K562 (cell line): Measurements from ENCODE around the gene NTN1. TPM values are rescaled to one million over a fixed set of nuclear protein-coding genes. Genes with fewer than 3 reads are reported as not detected.

Experiments used
- ATAC-seq: fragments of 200-7000 bp; cut with Tn5 transposase; 3 replicates; pipeline ENCODE4 v1.9.1; 2020; ENCODE audit warnings: moderate library complexity
- BruUV-seq: library from RNA; stranded (reverse); fragments of 400-500 nt; replicated peaks from 2 replicates; lab custom pipeline; 2021; lab: Mats Ljungman, UMichigan
- CTCF ChIA-PET: fragments of 300-600 bp; formaldehyde crosslinking; extraction: SDS; loops from one replicate; lab custom pipeline; 2021; ENCODE audit warnings: low intra/inter-chr PET ratio; lab: Yijun Ruan, JAX
- POLR2A ChIA-PET: fragments of 300-600, 350-650 bp; sonication (Branson Sonifier 250); formaldehyde crosslinking; extraction: SDS; loops from one replicate; lab custom pipeline; 2021; ENCODE audit warnings: antibody characterized with exemption, inconsistent platforms; lab: Yijun Ruan, JAX
- DNase-seq, 4 experiments: peaks; one replicate each; pipeline versions ENCODE4 v3.0.0 to v3.0.0-alpha.2; 2011 to 2018; ENCODE audit warnings: low spot score in 3 of 4, mixed read lengths in 3 of 4; ENCODE audit errors: extremely low read depth in 1 of 4
- FAIRE-seq: peaks from 2 replicates; lab custom pipeline; 2011; peaks lifted over from hg19 to GRCh38; lab: Jason Lieb, UNC
- H2AFZ ChIP-seq: 2 replicates; pipeline ENCODE4 v1.6.0; 2011; ENCODE audit warnings: low read depth, low read length, control low read depth, inconsistent platforms
- H3K27ac ChIP-seq: fragments of 200-600 bp; 3 replicates; pipeline ENCODE4 v1.8.0; 2011; ENCODE audit warnings: low read depth, mild to moderate bottlenecking, control low read depth, inconsistent platforms, low read length, moderate library complexity, mixed read lengths; ENCODE audit errors: extremely low read depth
- H3K27me3 ChIP-seq, 2 experiments: fragments of 300-600 bp in 1 of 2; 2 replicates in 1 of 2; 3 replicates in 1 of 2; pipeline versions ENCODE4 v1.6.0 to v1.8.0; 2011; ENCODE audit warnings: inconsistent platforms in 2 of 2, low read length in 2 of 2, mild to moderate bottlenecking in 1 of 2, mixed read lengths in 1 of 2, moderate library complexity in 1 of 2; ENCODE audit not compliant: control insufficient read depth in 2 of 2, insufficient read depth in 2 of 2
- H3K36me3 ChIP-seq: fragments of 300-600 bp; 3 replicates; pipeline ENCODE4 v1.8.0; 2011; ENCODE audit warnings: mild to moderate bottlenecking, low read length, inconsistent platforms; ENCODE audit not compliant: control insufficient read depth, insufficient read depth
- H3K4me1 ChIP-seq, 2 experiments: fragments of 200-600 bp in 1 of 2; replicated peaks in 1 of 2; 2 replicates in 1 of 2; 3 replicates in 1 of 2; pipeline versions ENCODE4 v1.5.1 to v1.8.0; 2011; ENCODE audit warnings: inconsistent platforms in 2 of 2, low read length in 2 of 2, mild to moderate bottlenecking in 1 of 2, mixed read lengths in 1 of 2, moderate library complexity in 1 of 2; ENCODE audit not compliant: control insufficient read depth in 2 of 2, insufficient read depth in 2 of 2
- H3K4me2 ChIP-seq: 2 replicates; pipeline ENCODE4 v1.6.1; 2011; ENCODE audit warnings: low read length, control low read depth, inconsistent platforms, mixed read lengths; ENCODE audit not compliant: insufficient read depth
- H3K4me3 ChIP-seq: fragments of 200-600 bp; sonication (generic), shearing (Covaris generic); 2 replicates; pipeline ENCODE4 v1.5.1; 2016; ENCODE audit warnings: control low read depth, inconsistent platforms
- H3K79me2 ChIP-seq: fragments of 200-600 bp; 3 replicates; pipeline ENCODE4 v1.8.0; 2011; ENCODE audit warnings: low read length, inconsistent platforms; ENCODE audit not compliant: control insufficient read depth, insufficient read depth
- H3K9ac ChIP-seq, 2 experiments: 2 replicates each; pipeline versions ENCODE4 v1.6.0 to v1.6.1; 2011; ENCODE audit warnings: low read depth in 2 of 2, low read length in 2 of 2, control low read depth in 1 of 2, inconsistent platforms in 1 of 2, mild to moderate bottlenecking in 1 of 2, mixed read lengths in 1 of 2; ENCODE audit not compliant: insufficient read depth in 1 of 2
- H3K9me1 ChIP-seq: one replicate; pipeline ENCODE4 v1.6.0; 2011; ENCODE audit warnings: inconsistent platforms, mild to moderate bottlenecking, low read length, moderate library complexity; ENCODE audit not compliant: control insufficient read depth, insufficient read depth
- H3K9me3 ChIP-seq: replicated peaks from 2 replicates; pipeline ENCODE4 v1.5.1; 2011; ENCODE audit warnings: low read depth, low read length, inconsistent platforms; ENCODE audit not compliant: control insufficient read depth, insufficient read depth
- H4K20me1 ChIP-seq: replicated peaks from 2 replicates; pipeline ENCODE4 v1.6.1; 2011; ENCODE audit warnings: low read length, inconsistent platforms, mixed read lengths; ENCODE audit not compliant: control insufficient read depth, insufficient read depth
- CEBPZ ChIP-seq: fragments of 150-350 bp; IDR thresholded peaks from 2 replicates; pipeline ENCODE4 v1.6.1; 2014; ENCODE audit warnings: low read depth, mild to moderate bottlenecking, low read length, borderline replicate concordance
- CHD1 ChIP-seq: fragments of 200-600 bp; sonication (generic); IDR thresholded peaks from one replicate; pipeline ENCODE4 v1.6.1; 2012; ENCODE audit warnings: mild to moderate bottlenecking, moderate library complexity, low read length, inconsistent platforms
- E2F3 ChIP-seq: fragments of 250-450 bp; sonication (Bioruptor Pico); IDR thresholded peaks from 2 replicates; pipeline ENCODE4 v1.4.0; 2020; ENCODE audit warnings: mild to moderate bottlenecking
- MCM5 ChIP-seq: fragments of 450-650 bp; IDR thresholded peaks from 2 replicates; pipeline ENCODE4 v1.6.1; 2016; ENCODE audit warnings: low read depth
- NR2C2 ChIP-seq, 2 experiments: fragments of 200-800 bp in 1 of 2; sonication (Bioruptor generic) in 1 of 2; sonication (generic) in 1 of 2; formaldehyde crosslinking in 1 of 2; IDR thresholded peaks; 2 replicates each; pipeline versions ENCODE4 v1.6.1 to v1.8.0; 2016 to 2022; ENCODE audit warnings: mild to moderate bottlenecking in 1 of 2, missing compliant biosample characterization in 1 of 2, missing genetic modification characterization in 1 of 2, missing genetic modification reagents in 1 of 2
- ZNF518B ChIP-seq: fragments of 250-450 bp; sonication (Bioruptor Pico); IDR thresholded peaks from 2 replicates; pipeline ENCODE4 v1.5.0; 2021; ENCODE audit warnings: mild to moderate bottlenecking, moderate library complexity
- WGBS: fragments of 100-300 bp; shearing (Covaris generic); methylation state at CpG from one replicate; pipeline ENCODE4 v1.1.6; 2016; ENCODE audit warnings: low coverage, mixed read lengths; ENCODE audit not compliant: insufficient coverage; ENCODE audit errors: missing lambda C conversion rate; 5-methylcytosine and 5-hydroxymethylcytosine counted together
- in situ Hi-C: fragments of 300-500 bp; cut with MboI; formaldehyde crosslinking; loops from 4 replicates; pipeline ENCODE4 v1.15.0; 2018; ENCODE audit warnings: inconsistent platforms, mixed read lengths
- intact Hi-C: fragments of 100-400 bp; cut with micrococcal nuclease; formaldehyde crosslinking; loops from 2 replicates; pipeline ENCODE4 v1.14.2; 2022
- polyA plus RNA-seq, 8 experiments: library from polyadenylated mRNA; depleted of rRNA in 4 of 8; stranded (reverse) in 5 of 8; unstranded in 3 of 8; fragments of >200 nt; fragmentation: Nextera tagmentation in 2 of 8; fragmentation: Illumina TruSeq in 1 of 8; extraction: Ambion mirVana in 2 of 8; extraction: Trizol in 1 of 8; gene quantifications; 2 replicates each; pipeline versions ENCODE4 v1.2.1 to v1.2.3, GENCODE V29; 2011 to 2014; ENCODE audit warnings: inconsistent platforms in 1 of 8, missing spikeins in 1 of 8
- total RNA-seq, 7 experiments: library from RNA; depleted of rRNA in 6 of 7; stranded (reverse); fragments of >200 nt in 6 of 7; fragmentation: Illumina TruSeq in 2 of 7; extraction: Trizol in 2 of 7; gene quantifications; 2 replicates each; pipeline versions ENCODE4 v1.2.1 to v1.2.3, GENCODE V29; 2011 to 2021; ENCODE audit warnings: low replicate concordance in 1 of 7

The NTN1 gene
- total and polyA plus RNA-seq, 9 of the 15 experiments (the other 6 are each of a cell fraction or from before 2014, with no cell fraction given) = 0.02 TPM; not detected in 8

- intact Hi-C loops = no loop called here
- H3K9ac ChIP-seq = no peak overlapping the region
- TF ChIP-seq E2F3 (no peak), NR2C2 (CRISPR knock-in tag; IDR thresholded peaks at IDR 0.05) (no peak), NR2C2 (tag; IDR thresholded peaks at IDR 0.05) (no peak), ZNF518B (CRISPR knock-in tag) (no peak), CEBPZ (no peak), CHD1 (no peak), MCM5 (no peak)
- H4K20me1 ChIP-seq = no peaks in the 10 kb centered on the region
- in situ Hi-C loops = no loop called here
- no peak overlapping the region for H3K4me2 ChIP-seq
- no peaks in the 10 kb centered on the region for H3K79me2 ChIP-seq
- POLR2A ChIA-PET = interaction anchor here (0.6 kb wide), 1 partner anchor 36 kb away, joined by 3 read pairs; no protein-coding TSS in a partner anchor
- H3K4me1 ChIP-seq = no peaks in the 10 kb centered on the region
- CTCF ChIA-PET = no interaction called here
- no peak overlapping the region for H2AFZ ChIP-seq
- WGBS = 1% methylated on average over 7 of the region's 7 CpGs
- no peak overlapping the region for H3K27ac ChIP-seq
- H3K27me3 ChIP-seq = peaks cover 2 to 25% of the 10 kb centered on the region in 2 experiments; a peak in 3 of 5 replicates
- DNase-seq (no peak), FAIRE-seq (no peak), ATAC-seq (no peak)
- H3K9me1 ChIP-seq = no peaks in the 10 kb centered on the region
- H3K4me3 ChIP-seq = no peak overlapping the region
- no TSS peak for BruUV-seq
- no peaks in the 10 kb centered on the region for H3K36me3 ChIP-seq
- H3K9me3 ChIP-seq = no peaks in the 10 kb centered on the region
Measured at GRCh38 chr17:9173386-9173983, 152.2 kb downstream of the NTN1 start.
